Adrenal gland (tissue), 12 donors: ENCODE data around the gene CHRDL2. TPM values are rescaled to one million over a fixed set of nuclear protein-coding genes. Genes with fewer than 3 reads are reported as not detected.

ENCODE experiments used
- DNase-seq, 7 donors: peaks; one replicate each; pipeline ENCODE4 v3.0.0-alpha.2; 2019 to 2020
- H3K27ac ChIP-seq, 5 donors: fragments of 200-600 bp; sonication (generic) in 4 of 5; 1 replicate in 3 of 5; 2 replicates in 2 of 5; pipeline versions ENCODE4 v1.5.1 to v1.8.0; 2016 to 2020; ENCODE audit warnings: mild to moderate bottlenecking in 1 of 5
- H3K27me3 ChIP-seq: fragments of 200-600 bp; 2 replicates; pipeline ENCODE4 v1.8.0; 2021
- H3K36me3 ChIP-seq, 2 donors: fragments of 200-600 bp; replicated peaks in 1 of 2; 1 replicate in 1 of 2; 2 replicates in 1 of 2; pipeline versions ENCODE4 v1.5.1 to v1.8.0; 2018 to 2022
- H3K4me1 ChIP-seq, 2 donors: fragments of 200-600 bp; replicated peaks in 1 of 2; 1 replicate in 1 of 2; 2 replicates in 1 of 2; pipeline versions ENCODE4 v1.5.1 to v1.8.0; 2018 to 2021
- H3K4me3 ChIP-seq, 4 donors: fragments of 200-600 bp; sonication (generic) in 3 of 4; one replicate each; pipeline ENCODE4 v1.5.1; 2016 to 2018
- H3K9me3 ChIP-seq, 3 donors: fragments of 200-600 bp; sonication (generic) in 1 of 3; replicated peaks in 1 of 3; 1 replicate in 2 of 3; 2 replicates in 1 of 3; pipeline versions ENCODE4 v1.5.1 to v1.8.0; 2016 to 2021
- POLR2A ChIP-seq, 2 donors: fragments of 450-650 bp; IDR thresholded peaks; one replicate each; pipeline ENCODE4 v1.6.1; 2017; ENCODE audit warnings: antibody characterized with exemption in 2 of 2, mild to moderate bottlenecking in 2 of 2, moderate library complexity in 1 of 2
- WGBS, 4 donors: extraction: QIAGEN DNeasy Blood & Tissue Kit in 2 of 4; methylation state at CpG; one replicate each; pipeline versions ENCODE4 v1.1.5 to v1.1.7; 2013 to 2017; 5-methylcytosine and 5-hydroxymethylcytosine counted together
- intact Hi-C, 2 donors: fragments of 100-400 bp; cut with DNase I; formaldehyde crosslinking; loops; one replicate each; pipeline versions ENCODE4 v1.14.1 to v1.15.0; 2022 to 2023
- polyA plus RNA-seq, 3 donors: library from polyadenylated mRNA; stranded (reverse); fragments of 200-250 nt in 2 of 3; fragments of 350-450 nt in 1 of 3; fragmentation: Illumina TruSeq in 1 of 3; extraction: RNeasy Lipid Tissue Mini Kit (QIAGEN cat#74804) in 1 of 3; gene quantifications; one replicate each; pipeline ENCODE4 v1.2.3, GENCODE V29; 2013 to 2014
- total RNA-seq, 9 donors: library from RNA; depleted of rRNA in 4 of 9; stranded (reverse); fragments of >200 nt in 4 of 9; fragments of 120-200 nt in 1 of 9; fragmentation: NEBNext Ultra II Directional in 1 of 9; extraction: Animal tissue kit (Norgen Biotek cat#: 25700) in 1 of 9; gene quantifications; one replicate each; pipeline versions ENCODE4 v1.1.0 to v1.2.4, GENCODE V29; 2013 to 2023
- TF ChIP-seq, protein P1 (sequence below), 6 experiments: fragments of 450-650 bp in 4 of 6; fragments of 200-600 bp in 2 of 6; sonication (generic) in 1 of 6; IDR thresholded peaks; 1 replicate in 5 of 6; 2 replicates in 1 of 6; pipeline versions ENCODE4 v1.5.1 to v1.8.0; 2016 to 2021; ENCODE audit warnings: antibody characterized with exemption in 6 of 6, mild to moderate bottlenecking in 2 of 6, moderate library complexity in 1 of 6
- donor health status: healthy with polysubstance abuse.
- donor health status: Bipolar disorder and iron deficiency.
- donor health status: DM: yes; HTN: yes; CAD: no.
- donor health status: DM: no; HTN: no; CAD: no.
- donor health status: DM: no; HTN: no; CAD: no.
- donor health status: DM: yes; HTN: yes; CAD: no.

CHRDL2 gene
- total and polyA plus RNA-seq, 12 donors = 0.30 to 0.95 (median 0.72) TPM; not detected in 7

DNA sequence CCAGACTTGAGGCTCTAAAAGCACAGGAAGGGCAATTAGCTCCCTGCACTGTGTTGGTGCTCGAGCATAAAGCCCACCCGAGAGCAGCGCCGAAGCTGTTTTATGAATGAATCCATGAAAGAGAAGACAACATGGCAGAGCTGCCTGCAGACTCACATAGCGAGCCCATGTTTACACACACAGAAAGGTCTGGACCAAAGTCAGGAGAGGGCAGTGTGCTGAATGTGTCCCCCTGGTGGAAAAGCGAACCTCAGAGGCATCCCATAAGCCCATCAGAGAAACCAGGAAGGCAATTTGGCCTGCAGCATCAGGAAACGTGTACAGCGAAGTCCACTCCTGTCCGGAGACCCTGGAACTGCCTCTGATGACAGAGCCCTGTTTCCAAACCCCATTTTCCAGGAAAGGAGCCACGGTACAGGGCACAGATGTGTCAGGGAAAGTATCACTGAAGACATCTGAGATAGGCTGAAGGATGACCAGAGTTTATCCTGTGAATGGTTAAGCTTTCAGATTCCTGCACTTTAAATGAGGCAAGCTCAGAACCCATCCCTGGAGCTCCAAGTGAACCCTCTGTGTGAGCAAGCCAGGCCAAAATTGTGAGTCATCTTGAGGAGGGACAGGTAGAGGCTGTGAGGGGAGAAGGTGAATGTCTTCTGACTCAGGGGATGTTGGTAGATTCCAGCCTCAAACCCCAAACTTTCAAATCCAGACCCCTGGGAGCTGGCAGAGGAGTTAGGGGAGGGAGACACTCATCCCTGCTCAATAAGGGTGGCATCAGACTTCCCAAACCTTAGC, 36.9 kb downstream of the CHRDL2 start:
- 83 to 88% (median 86%) methylated on average over 10 of the region's 10 CpGs for WGBS, 4 donors
- no peak for DNase-seq
- intact Hi-C loops = no loop called here
- no peak overlapping the region for H3K4me3 ChIP-seq
- no peak overlapping the region for H3K27ac ChIP-seq
- TF ChIP-seq POLR2A (IDR thresholded peaks at IDR 0.05) = no peak
- TF ChIP-seq, protein P1, sequence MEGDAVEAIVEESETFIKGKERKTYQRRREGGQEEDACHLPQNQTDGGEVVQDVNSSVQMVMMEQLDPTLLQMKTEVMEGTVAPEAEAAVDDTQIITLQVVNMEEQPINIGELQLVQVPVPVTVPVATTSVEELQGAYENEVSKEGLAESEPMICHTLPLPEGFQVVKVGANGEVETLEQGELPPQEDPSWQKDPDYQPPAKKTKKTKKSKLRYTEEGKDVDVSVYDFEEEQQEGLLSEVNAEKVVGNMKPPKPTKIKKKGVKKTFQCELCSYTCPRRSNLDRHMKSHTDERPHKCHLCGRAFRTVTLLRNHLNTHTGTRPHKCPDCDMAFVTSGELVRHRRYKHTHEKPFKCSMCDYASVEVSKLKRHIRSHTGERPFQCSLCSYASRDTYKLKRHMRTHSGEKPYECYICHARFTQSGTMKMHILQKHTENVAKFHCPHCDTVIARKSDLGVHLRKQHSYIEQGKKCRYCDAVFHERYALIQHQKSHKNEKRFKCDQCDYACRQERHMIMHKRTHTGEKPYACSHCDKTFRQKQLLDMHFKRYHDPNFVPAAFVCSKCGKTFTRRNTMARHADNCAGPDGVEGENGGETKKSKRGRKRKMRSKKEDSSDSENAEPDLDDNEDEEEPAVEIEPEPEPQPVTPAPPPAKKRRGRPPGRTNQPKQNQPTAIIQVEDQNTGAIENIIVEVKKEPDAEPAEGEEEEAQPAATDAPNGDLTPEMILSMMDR (IDR thresholded peaks at IDR 0.05) = no peak
- no peaks in the 10 kb centered on the region for H3K36me3 ChIP-seq
- no peaks in the 10 kb centered on the region for H3K9me3 ChIP-seq
- no peaks in the 10 kb centered on the region for H3K27me3 ChIP-seq
- peaks cover 0 to 14% of the 10 kb centered on the region in 2 donors for H3K4me1 ChIP-seq

GRCh38 chr11:74693531-74693930, 37.7 kb downstream of the CHRDL2 start:
- Histone ChIP-seq H3K4me3 (no peak overlapping the region), H3K4me1 (peaks cover 0 to 14% of the 10 kb centered on the region in 2 donors), H3K27ac (no peak overlapping the region), H3K36me3 (no peaks in the 10 kb centered on the region), H3K27me3 (no peaks in the 10 kb centered on the region), H3K9me3 (no peaks in the 10 kb centered on the region)
- intact Hi-C loops = no loop called here
- no peak for DNase-seq
- WGBS, 4 donors = 84 to 93% (median 88%) methylated on average over 3 to 5 of the region's 5 CpGs
- TF ChIP-seq, protein P1 (IDR thresholded peaks at IDR 0.05) = no peak
- TF ChIP-seq POLR2A (IDR thresholded peaks at IDR 0.05) = no peak

DNA sequence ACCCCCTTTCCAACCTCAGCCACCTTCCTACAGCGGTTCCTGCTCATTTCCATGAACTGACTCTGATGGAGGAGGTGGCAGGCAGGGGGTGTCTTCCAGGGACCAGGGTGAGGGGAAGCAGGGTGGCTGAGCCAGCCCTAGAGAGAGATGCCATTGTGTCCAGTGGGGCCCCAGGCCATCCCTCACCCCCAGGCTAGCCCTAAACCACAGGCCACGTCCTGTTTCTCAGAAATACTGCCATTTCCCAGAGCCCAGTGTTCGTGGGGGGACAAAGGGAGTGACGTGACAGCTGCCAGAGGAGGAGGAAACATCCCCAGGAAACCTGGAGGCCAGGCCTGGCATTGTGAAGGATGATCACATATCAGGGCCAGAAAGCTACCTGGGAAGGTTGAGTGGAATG, 39.5 kb downstream of the CHRDL2 start:
- TF ChIP-seq, protein P1 (IDR thresholded peaks at IDR 0.05) = no peak
- no peak for TF ChIP-seq POLR2A (IDR thresholded peaks at IDR 0.05)
- H3K4me3 ChIP-seq = no peak overlapping the region
- H3K4me1 ChIP-seq = peaks cover 0 to 10% of the 10 kb centered on the region in 2 donors
- H3K36me3 ChIP-seq = no peaks in the 10 kb centered on the region
- no peak for DNase-seq
- H3K27ac ChIP-seq = no peak overlapping the region
- intact Hi-C loops = no loop called here
- no peaks in the 10 kb centered on the region for H3K9me3 ChIP-seq
- WGBS, 4 donors = 67 to 89% (median 75%) methylated on average over 3 to 4 of the region's 4 CpGs
- H3K27me3 ChIP-seq = no peaks in the 10 kb centered on the region

DNA sequence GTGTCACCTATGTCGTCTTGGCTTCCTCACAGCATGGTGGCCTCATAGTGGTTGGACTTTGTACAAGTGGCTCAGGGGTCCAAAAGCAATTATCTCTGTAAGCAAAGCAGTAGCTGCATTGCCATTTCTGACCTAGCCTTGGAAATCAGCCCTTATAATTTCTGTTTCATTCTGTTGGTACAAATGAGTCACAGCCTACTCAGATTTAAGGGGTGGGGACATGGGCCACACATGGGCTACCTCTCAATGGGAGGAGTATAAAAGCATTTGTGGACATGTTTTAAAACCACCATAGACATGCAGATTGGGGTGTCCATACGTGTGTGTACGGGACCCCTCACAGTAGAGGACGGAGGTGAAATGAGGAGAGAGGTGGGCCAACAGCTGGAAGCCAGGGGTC, 41.6 kb downstream of the CHRDL2 start:
- intact Hi-C loops = no loop called here
- no peaks in the 10 kb centered on the region for H3K36me3 ChIP-seq
- H3K9me3 ChIP-seq = no peaks in the 10 kb centered on the region
- H3K4me3 ChIP-seq = no peak overlapping the region
- TF ChIP-seq, protein P1 (IDR thresholded peaks at IDR 0.05) = no peak
- TF ChIP-seq POLR2A (IDR thresholded peaks at IDR 0.05) = no peak
- no peaks in the 10 kb centered on the region for H3K27me3 ChIP-seq
- WGBS, 4 donors = 95 to 100% (median 99%) methylated on average over 3 to 4 of the region's 4 CpGs
- DNase-seq = no peak
- H3K27ac ChIP-seq = no peak overlapping the region
- no peaks in the 10 kb centered on the region for H3K4me1 ChIP-seq
